ENCODE measurements around the gene ARL6IP5.

The ARL6IP5 gene

DNA sequence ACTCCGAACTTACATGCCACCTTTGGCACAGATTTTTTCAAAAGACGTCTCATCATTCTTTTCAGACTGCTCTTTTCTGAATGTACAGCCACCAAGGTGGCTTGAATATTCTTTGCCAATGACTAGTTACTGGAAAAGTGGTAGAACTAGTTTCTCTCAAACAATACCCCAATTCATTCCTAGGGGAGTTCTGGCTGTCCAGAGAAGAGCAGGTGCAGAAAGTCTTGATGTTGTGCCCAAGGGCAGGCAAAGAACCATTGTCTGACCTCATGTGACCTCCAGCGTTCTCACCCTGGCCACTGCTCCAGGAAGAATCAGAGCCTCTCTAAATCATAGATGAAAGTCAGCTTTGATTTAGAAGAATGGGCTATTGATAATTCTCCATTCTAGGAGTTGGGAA, 32.2 kb downstream of the ARL6IP5 start:
- no peak for DNase-seq (ENCODE audit: low read depth)

DNA sequence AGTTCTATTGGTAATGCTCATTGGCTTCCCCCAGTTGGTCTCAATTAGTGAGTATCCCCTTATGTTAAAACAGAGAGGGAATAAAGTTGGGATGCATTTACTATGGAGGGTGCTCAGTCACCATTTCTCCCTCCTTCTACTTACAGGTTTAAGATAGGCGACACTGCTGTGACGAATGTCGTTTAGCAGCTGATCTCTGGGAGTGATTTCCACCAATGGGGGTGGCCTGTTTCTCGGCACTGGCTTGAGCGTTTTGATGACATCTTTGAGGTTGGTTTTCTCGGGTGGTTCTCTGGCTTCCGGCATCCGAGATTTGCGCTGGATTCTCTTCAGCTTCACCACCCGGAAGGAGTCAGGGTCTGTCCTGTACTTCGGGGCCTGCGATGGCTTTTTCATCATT, 33.8 kb downstream of the ARL6IP5 start:
- DNase-seq (ENCODE audit: low read depth) = no peak

DNA sequence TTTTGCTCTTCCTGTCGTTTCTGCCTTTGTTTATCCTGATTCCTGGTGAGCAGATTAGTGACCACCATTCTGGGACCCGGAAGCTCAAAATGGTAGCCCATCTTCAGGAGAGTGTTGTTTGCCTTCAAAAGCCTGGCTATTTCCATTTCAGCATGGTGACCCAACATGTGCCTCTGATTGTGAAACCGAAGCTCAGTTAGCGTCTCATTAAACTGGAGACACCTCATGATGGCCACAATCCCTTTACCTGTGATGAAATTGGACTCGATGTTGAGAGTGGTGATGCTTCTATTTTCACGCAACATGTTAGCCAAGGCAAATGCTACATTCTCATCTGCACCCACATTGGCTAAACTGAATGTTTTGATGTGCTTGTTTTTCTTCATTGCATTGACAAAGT, 34.4 kb downstream of the ARL6IP5 start:
- no peak for DNase-seq (ENCODE audit: low read depth)

DNA sequence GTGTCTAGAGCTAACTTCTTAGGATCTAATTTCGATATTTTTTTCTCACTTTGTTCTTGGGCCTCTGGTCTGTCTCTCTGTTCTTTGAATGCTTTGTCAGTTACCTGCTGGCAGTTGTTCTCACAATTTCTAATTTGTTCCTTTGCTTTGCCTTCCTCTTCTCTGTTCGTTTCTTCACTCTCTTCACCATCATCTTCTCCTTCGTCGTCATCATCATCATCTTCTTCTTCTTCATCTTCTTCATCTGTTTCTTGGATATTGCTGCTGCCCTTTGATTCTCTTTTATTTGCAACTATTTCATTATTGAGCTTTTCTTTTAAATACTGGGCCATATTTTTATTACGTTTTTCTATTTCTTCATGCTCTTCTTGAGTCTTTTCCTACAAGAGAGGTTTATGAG, 34.9 kb downstream of the ARL6IP5 start:
- DNase-seq (ENCODE audit: low read depth) = no peak

DNA sequence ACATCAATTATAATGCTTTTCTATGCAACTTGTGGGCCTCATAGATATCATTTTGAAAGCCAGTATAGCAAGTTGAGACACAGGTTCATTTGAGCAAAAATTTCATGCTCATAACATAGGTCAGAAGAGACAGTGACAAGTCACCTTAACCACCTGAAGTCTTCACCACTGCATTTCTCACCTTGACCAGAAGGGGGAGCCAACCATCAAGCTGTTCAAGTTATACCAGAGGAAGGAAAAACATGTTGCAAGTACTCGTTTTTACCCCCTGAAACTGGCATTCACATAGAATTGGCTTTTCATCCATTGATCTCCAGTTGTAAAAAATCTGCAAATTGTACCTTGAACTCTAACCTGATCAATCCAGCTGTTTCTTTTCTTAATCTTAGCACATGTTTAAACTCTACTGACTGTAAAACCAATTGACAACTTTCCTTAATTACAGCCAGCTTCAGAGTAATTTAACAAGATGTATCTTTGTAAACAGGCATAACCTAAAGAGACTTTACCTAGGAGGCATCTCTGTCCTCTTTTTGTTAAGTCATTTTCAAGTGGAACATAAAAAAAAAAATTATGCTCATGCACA, 36.2 kb downstream of the ARL6IP5 start:
- peak; percentile 59 for DNase-seq (ENCODE audit: low read depth)

DNA sequence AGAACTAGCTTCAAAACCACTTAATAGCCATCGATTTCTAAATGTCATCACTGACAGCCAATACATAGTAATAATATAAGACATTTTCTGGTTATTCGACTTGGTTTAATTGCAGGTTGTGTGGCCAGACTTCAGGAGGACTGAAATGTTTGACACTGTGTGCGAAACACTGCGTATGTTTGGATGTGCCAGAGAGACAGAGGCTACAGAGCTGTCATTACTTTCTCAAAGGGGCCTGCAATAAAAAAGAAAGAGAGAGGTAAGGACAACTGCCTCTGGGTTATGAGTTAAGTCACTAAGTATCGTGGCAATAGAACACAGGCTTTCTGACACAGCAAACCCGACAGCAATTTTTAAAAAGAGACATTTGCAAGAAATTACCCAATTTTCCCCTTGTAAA, 36.8 kb downstream of the ARL6IP5 start:
- DNase-seq (ENCODE audit: low read depth) = no peak

DNA sequence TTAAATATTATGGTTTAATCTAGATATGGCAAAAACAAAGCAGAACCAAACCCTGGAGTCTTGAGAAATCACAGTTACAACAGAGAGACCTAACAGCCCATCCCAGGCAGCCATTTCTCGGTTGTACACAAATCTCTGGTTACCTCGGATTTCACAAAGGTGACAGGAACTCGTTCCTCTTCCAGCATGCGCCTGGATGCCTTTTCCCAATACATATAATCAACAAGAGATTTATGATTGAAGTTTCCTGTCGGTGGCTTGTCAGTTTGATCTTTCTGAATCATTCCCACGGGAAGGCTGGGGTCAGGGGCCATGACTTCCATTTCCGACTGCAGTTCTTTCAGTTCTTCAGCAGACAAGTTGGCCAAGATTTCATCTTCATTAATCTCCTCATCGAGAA, 37.2 kb downstream of the ARL6IP5 start:
- no peak for DNase-seq (ENCODE audit: low read depth)

DNA sequence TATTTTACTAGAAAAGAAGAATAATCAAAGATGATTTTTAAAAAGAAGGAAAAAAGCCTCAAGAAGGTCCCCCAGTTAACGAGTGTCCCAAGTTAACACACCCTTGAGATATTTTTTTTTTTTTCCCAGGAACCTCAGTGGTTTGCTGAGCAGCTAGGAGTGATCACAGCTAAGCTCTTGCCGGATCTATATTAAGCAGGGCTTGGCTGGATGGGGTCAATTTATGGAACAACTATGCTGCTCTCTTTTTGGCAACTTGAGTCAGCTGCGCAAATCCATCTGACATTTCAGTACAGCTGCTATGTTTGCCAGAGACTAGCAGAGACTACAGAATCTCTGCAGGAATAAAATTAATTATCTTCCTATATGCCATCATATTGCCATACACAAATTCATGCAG, 37.7 kb downstream of the ARL6IP5 start, which contains the start of gene LMOD3:
LMOD3 (minus strand) TSS at position 193 of the 400 bp plus-strand sequence. CDS start 209 bp downstream, outside the sequence.
- no peak for DNase-seq (ENCODE audit: low read depth)

DNA sequence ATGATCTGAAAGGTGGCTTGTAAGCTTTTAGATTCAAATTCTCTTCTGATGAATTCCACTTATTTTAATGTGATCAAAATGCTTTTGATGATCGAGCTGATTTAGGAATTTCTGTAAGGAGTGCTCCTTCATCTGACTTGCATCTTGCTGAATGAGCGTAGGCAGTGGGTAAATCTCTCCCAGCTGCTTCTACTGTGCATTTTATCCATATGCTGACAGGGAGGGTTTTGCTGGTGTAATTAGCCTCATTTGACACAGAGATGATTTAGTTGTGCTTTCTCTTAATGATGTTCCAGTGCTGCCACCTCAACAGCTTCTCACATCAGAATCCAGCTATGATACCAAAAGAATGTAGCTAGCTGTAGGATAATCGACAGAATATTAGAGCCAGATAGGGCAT, 41.5 kb downstream of the ARL6IP5 start:
- no peak for DNase-seq (ENCODE audit: low read depth)

DNA sequence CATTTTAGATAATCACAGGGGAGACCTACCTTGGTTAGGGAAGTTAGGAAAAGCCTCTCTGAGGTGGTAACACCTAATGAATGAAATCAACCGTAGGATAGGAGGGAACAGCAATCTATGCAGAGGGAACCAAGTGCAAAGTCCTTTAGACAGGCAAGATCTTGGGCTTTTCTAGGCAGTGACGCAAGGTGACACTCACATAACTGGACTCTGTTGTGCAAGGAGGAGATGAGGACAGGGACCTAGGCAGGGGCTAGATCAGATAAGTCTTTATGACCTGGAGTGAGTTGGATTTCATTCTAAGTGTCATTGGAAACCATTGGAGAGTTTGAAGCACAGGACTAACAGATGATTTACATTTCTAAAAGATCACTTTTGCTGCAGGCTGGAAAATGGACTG, 42.3 kb downstream of the ARL6IP5 start:
- DNase-seq (ENCODE audit: low read depth) = no peak

DNA sequence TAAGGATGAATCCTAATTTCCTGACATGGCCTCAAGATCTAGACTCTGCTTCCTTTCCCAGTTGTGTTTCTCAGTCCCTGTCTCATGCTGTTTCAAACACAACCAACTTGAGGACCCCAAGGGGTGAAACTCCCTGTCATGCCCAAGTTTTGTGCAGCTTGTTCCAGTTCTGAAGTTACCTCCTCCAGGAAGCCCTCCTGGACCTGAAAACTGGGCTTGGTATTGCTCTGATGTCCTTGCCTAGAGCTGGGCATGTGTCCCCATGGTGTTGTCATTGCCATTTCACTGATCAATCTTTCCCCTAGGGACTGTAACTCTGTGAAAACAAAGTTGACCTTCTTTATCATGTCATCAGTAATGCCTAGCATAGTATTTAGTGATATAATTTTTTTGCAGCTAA, 43.8 kb downstream of the ARL6IP5 start:
- DNase-seq (ENCODE audit: low read depth) = no peak

DNA sequence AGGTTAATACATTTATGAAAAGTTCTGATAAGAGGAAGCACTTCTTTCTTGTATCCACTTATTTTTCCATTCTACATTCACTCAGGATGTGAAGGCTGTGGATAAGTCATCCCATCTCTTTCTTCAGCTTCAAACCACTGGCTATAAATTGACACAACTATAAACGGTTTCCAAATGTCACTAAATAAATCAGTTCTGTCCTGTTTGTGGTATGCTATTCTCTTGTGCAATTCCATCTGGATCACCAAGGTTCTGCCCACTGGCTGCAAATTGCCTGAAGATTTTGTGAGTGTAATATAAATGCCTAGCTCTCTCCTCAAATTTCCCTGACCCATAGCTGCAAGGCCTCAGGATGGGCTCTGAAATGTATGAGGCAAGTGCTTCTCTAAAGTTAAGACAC, 44.8 kb downstream of the ARL6IP5 start:
- DNase-seq (ENCODE audit: low read depth) = no peak

DNA sequence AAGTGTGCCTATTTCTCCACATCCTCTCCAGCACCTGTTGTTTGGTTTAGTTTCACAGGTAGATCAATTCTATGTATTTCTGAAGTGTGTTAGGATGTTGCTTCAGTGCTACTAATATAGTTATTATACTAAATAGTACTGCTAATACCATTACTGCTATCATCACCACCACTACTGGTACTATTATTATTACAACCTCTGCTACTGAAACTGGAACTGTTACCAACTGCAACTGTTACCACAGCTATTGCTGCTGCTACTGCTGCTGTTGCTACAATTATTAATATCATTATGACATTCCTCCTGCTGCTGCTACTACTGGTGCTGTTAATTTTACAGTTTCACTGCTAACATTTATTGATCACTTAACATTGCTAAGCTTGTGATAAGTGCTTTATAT, 46.0 kb downstream of the ARL6IP5 start:
- DNase-seq (ENCODE audit: low read depth) = no peak

DNA sequence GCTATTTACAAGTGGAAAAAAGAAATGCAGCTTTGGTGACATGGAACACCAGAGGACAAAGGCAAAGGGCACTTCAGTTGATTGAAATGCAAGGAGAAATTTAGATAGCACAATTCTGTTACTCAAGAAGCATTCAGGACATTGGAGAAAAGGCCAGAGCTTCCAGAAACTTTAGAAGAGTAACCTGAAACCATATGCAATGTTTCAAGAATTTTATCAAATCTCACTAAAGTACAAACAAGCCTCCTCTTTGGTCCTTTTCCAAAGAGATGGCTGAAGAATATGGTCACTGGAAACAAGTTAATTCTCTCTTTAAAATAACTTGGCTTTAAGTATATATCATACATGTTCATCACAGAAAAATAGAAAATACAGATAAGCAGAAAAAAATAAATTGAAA, 52.3 kb downstream of the ARL6IP5 start:
- no peak for DNase-seq (ENCODE audit: low read depth)

DNA sequence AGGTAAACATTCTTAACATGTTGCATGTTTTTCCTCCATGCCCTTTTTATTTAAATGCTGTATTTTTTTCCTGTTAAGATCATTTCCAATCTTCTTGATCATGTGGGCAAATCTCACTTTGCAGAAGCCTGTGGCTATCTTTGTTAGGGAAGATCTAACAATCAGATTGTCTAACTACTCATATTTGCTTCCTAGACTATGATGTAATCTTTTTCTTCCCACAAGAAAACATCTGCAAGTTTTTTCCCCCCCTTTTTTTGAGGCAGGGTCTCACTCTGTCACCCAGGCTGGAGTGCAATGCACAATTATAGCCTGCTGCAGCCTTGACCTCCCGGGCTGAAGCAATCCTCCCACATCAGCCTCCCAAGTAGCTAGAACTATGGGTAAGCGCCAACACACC, 52.7 kb downstream of the ARL6IP5 start:
- no peak for DNase-seq (ENCODE audit: low read depth)

DNA sequence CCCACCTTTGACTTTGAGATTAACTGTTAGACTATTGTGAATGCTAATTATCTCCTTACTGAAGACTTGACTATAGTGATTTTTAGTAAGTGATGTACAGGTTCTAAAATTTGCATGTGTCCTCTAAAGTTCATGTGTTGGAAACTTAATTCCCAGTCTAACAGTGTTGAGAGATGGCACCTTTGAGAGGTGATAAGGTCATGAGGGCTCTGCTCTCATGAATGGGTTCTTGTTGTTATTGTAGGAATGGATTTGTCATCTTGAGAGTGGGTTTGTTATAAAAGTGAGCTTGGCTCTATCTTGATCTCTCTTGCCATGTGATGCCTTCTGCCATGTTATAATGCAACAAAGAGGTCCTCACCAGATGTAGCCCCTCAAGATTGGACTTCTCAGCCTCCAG, 56.6 kb downstream of the ARL6IP5 start:
- no peak for DNase-seq (ENCODE audit: low read depth)

DNA sequence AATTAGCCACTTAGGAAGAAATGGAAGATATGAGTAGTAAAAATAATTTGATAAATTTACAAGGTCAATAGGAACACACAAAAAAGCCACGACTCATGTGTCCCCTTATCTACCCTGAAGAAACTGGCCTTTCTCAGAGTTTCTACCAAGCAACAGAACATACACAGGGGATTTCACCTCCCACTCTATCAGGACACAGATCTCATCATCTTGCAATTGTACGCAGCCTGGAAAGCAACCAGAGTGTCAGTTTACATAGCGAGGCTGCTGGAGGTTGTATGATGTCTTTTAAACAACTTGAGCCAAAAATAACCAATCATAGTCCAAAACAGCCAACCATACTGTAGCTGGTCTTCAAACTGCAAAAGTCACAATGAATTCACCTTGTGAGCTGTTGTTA, 57.4 kb downstream of the ARL6IP5 start:
- DNase-seq (ENCODE audit: low read depth) = no peak

DNA sequence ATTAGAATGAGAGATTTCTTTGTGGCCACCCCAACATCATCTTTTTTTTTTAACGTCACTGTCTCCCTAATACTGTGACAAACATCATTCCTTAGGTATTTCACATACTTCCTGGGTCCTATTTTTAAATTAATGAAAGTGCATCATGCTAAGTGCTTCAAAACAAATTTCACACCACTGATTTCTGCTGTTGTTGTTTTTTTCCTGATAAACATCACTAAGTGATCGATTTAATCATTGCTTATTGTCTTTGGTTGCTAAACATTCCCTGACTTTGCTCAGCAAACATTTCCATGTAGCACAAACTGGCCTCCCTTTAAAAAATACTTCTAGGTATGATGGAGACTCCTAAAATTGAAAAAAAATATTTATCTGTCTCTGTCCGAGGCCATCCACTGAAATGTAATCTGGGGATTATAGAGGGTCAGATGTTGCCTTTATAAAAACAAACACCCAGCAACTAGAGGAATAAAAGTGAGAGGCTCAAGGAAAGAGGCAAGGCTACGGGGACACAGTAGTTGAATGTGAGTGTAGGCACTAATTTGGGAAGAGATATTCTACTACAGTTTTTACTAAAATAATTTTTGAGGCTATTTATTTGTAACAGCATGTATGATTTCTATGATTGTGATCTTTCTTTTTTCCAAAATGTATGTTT, 58.2 kb downstream of the ARL6IP5 start:
- no peak for DNase-seq (ENCODE audit: low read depth)

DNA sequence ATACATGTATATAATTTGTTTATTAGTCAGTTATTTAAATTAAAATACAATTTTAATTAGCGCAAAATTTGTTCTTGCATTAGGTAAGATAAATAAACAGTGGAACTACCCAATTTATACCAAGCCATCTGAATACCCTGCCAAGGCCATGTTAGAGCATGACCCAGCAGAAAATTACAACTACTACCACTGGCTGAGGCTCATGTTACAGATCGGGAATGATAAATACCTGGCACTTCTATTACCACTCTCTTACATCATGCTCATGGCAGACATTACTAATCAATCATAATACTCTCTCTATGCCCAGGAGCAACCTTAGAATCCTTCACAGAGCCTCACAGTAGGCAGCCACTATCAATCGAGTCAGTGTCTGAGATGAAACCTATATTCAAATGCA, 58.9 kb downstream of the ARL6IP5 start:
- DNase-seq (ENCODE audit: low read depth) = no peak

DNA sequence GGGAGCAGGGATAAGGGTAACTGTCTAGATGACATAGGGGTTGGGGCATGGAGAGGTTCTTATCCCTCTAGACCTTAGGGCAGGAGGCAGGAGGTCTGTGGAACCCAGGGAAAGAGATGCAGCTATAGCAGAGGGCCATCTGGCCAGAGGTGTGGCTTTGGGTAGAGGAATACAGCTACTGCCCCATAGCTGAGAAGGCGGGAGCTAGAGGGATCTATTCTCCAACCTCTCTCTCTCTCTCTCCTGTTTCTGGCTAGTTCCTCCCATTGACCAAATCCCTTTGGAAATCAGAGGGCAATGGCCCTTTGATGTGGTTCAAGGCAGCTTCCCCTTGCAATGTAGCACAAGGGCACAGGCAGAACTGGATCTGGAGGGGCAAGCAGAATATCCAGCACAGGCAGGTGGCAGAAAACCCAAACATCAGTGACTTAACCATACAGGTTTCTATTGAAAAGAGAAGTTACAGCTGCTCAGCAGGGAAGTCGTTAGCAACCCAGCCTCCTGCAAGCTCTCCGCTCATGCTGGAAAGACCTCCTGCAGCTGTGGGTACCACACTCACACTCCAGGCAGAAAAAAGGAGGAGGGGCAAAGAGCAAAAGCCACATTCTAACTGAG, 60.0 kb downstream of the ARL6IP5 start:
- no peak for DNase-seq (ENCODE audit: low read depth)

DNA sequence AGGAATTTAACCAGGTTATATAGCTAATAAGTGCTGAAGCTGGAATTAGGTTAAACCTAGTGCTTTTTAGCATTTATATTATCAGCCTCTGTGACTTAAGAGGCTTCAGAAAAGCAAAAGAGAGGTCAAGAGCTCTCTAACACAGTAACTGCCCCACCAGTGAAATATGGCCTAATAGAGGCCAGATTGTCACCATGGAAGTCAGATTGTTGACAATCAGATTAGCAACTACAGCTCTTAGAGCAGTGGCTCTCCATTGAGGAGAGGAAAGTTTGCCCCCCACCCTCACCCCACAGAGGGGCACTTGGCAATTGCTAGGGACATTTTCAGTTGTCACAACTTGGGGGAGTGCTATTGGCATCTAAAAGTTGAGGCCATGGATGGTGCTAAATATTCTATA, 61.0 kb downstream of the ARL6IP5 start:
- no peak for DNase-seq (ENCODE audit: low read depth)

DNA sequence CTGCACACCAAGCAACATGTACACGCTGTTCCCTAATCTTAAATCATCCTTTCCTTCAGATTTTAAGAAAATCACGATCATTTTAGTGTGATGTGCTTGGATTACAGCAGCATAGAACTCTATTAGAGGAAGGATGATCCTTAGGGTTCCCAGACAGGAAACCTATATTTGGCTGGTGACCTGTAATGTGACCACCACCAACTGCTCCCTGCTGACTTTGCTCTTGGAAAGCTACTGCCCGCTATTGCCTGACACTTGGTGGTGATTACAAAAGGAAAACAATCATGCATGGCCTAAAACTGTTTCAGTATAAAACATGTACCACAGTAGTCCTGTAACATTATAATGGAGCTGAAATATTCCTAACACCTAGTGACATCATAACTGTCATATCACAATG, 64.8 kb downstream of the ARL6IP5 start:
- DNase-seq (ENCODE audit: low read depth) = no peak
